A549 (cell line): ENCODE results near the gene SLIT3. TPM values are rescaled to one million over a fixed set of nuclear protein-coding genes. Genes with fewer than 3 reads are reported as not detected.
A peak's percentile ranks its signal among the peaks of the same experiment; 100 is the strongest.

Experiments
- ATAC-seq, 2 experiments: fragments of 200-7000 bp in 1 of 2; fragments of >200 bp in 1 of 2; cut with Nextera tagmentation in 1 of 2; cut with Tn5 transposase in 1 of 2; 3 replicates each; pipeline versions ENCODE4 v1.8.0 to v1.9.1; 2018 to 2020; ENCODE audit warnings: mild to moderate bottlenecking in 1 of 2, moderate library complexity in 1 of 2
- CTCF ChIA-PET: fragments of 300-600 bp; sonication (Branson Sonifier 250); formaldehyde crosslinking; extraction: SDS; loops from one replicate; lab custom pipeline; 2021; ENCODE audit warnings: antibody characterized with exemption, inconsistent platforms; lab: Yijun Ruan, JAX
- POLR2A ChIA-PET: fragments of 350-600 bp; formaldehyde crosslinking; extraction: SDS; loops from one replicate; lab custom pipeline; 2021; ENCODE audit warnings: antibody characterized with exemption, inconsistent platforms; lab: Yijun Ruan, JAX
- DNase-seq, 2 experiments: peaks; one replicate each; pipeline versions ENCODE4 v3.0.0 to v3.0.0-alpha.2; 2011 to 2016; ENCODE audit warnings: low read depth in 1 of 2, low spot score in 1 of 2
- FAIRE-seq: peaks from 2 replicates; lab custom pipeline; 2011; peaks lifted over from hg19 to GRCh38; lab: Jason Lieb, UNC
- H3K27ac ChIP-seq, 2 experiments: fragments of >200 bp; sonication (Bioruptor Twin); formaldehyde crosslinking; 3 replicates each; pipeline ENCODE4 v1.5.1; 2016 to 2017
- H3K4me1 ChIP-seq: fragments of >200 bp; sonication (Bioruptor Twin); formaldehyde crosslinking; 3 replicates; pipeline ENCODE4 v1.6.1; 2016
- H3K4me2 ChIP-seq: fragments of >200 bp; sonication (Bioruptor Twin); formaldehyde crosslinking; 3 replicates; pipeline ENCODE4 v1.6.1; 2016
- H3K4me3 ChIP-seq: fragments of >200 bp; sonication (Bioruptor Twin); formaldehyde crosslinking; 3 replicates; pipeline ENCODE4 v1.5.1; 2016
- H3K9me3 ChIP-seq: fragments of >200 bp; sonication (Bioruptor Twin); formaldehyde crosslinking; 3 replicates; pipeline ENCODE4 v1.6.1; 2016
- CBX2 ChIP-seq: fragments of 200-600 bp; sonication (generic); IDR thresholded peaks from 2 replicates; pipeline ENCODE4 v1.6.1; 2016; ENCODE audit warnings: low read depth, mild to moderate bottlenecking, borderline replicate concordance
- CEBPB ChIP-seq, 2 experiments: fragments of >200 bp in 1 of 2; sonication (Bioruptor Twin) in 1 of 2; formaldehyde crosslinking in 1 of 2; IDR thresholded peaks; 2 replicates each; pipeline ENCODE4 v1.6.1; 2012 to 2016
- CHD2 ChIP-seq: fragments of 150-350 bp; IDR thresholded peaks from 2 replicates; pipeline ENCODE4 v1.6.1; 2014; ENCODE audit warnings: low read length; ENCODE audit not compliant: partially characterized antibody
- CTCF ChIP-seq: fragments of >200 bp; sonication (Bioruptor Twin); formaldehyde crosslinking; IDR thresholded peaks from 3 replicates; pipeline ENCODE4 v1.5.1; 2016
- EHF ChIP-seq: fragments of 250-450 bp; sonication (Bioruptor Pico); IDR thresholded peaks from 2 replicates; pipeline ENCODE4 v1.5.0; 2020; ENCODE audit warnings: mild to moderate bottlenecking
- EP300 ChIP-seq, 2 experiments: fragments of >200 bp; sonication (Bioruptor Twin); formaldehyde crosslinking; IDR thresholded peaks; 2 replicates in 1 of 2; 3 replicates in 1 of 2; pipeline ENCODE4 v1.6.1; 2016 to 2017
- FOXS1 ChIP-seq: fragments of 250-450 bp; sonication (Bioruptor Pico); IDR thresholded peaks from 2 replicates; pipeline ENCODE4 v1.5.0; 2020; ENCODE audit warnings: mild to moderate bottlenecking, moderate library complexity
- GATA3 ChIP-seq: IDR thresholded peaks from 2 replicates; pipeline ENCODE4 v1.6.1; 2012; ENCODE audit warnings: borderline replicate concordance
- HDAC2 ChIP-seq: fragments of 200-600 bp; sonication (generic); IDR thresholded peaks from 2 replicates; pipeline ENCODE4 v1.6.1; 2016
- HES2 ChIP-seq: fragments of >200 bp; sonication (Bioruptor Twin); formaldehyde crosslinking; IDR thresholded peaks from 2 replicates; pipeline ENCODE4 v1.6.1; 2016
- HEYL ChIP-seq: fragments of 250-450 bp; sonication (Bioruptor Pico); IDR thresholded peaks from 2 replicates; pipeline ENCODE4 v1.8.0; 2021; ENCODE audit warnings: mild to moderate bottlenecking, moderate library complexity
- HOXA7 ChIP-seq: fragments of 250-450 bp; sonication (Bioruptor Pico); IDR thresholded peaks from 2 replicates; pipeline ENCODE4 v1.5.0; 2020; ENCODE audit warnings: mild to moderate bottlenecking, moderate library complexity
- HOXB5 ChIP-seq: fragments of 250-450 bp; sonication (Bioruptor Pico); IDR thresholded peaks from 2 replicates; pipeline ENCODE4 v1.5.0; 2020; ENCODE audit warnings: mild to moderate bottlenecking, moderate library complexity
- NFE2L2 ChIP-seq: fragments of 150-350 bp; conservative IDR thresholded peaks from 2 replicates; pipeline ENCODE4 v1.6.1; 2014; ENCODE audit warnings: low read length
- RARB ChIP-seq: fragments of 250-450 bp; sonication (Bioruptor Pico); IDR thresholded peaks from 2 replicates; pipeline ENCODE4 v1.8.0; 2021; ENCODE audit warnings: mild to moderate bottlenecking, moderate library complexity
- RFX5 ChIP-seq: fragments of 450-650 bp; IDR thresholded peaks from 2 replicates; pipeline ENCODE4 v1.7.1; 2014; ENCODE audit warnings: antibody characterized with exemption, mild to moderate bottlenecking, moderate library complexity
- RNF2 ChIP-seq: fragments of 200-600 bp; sonication (generic); IDR thresholded peaks from 2 replicates; pipeline ENCODE4 v1.6.1; 2016; ENCODE audit warnings: low read depth, mild to moderate bottlenecking, antibody characterized with exemption, moderate library complexity, borderline replicate concordance
- ZNF302 ChIP-seq: fragments of 250-450 bp; sonication (Bioruptor Pico); IDR thresholded peaks from 2 replicates; pipeline ENCODE4 v1.9.0; 2021; ENCODE audit warnings: inconsistent platforms, mild to moderate bottlenecking, moderate library complexity
- WGBS: methylation state at CpG from one replicate; pipeline ENCODE4 v1.1.6; 2017; ENCODE audit errors: missing lambda C conversion rate; 5-methylcytosine and 5-hydroxymethylcytosine counted together
- polyA plus RNA-seq, 4 experiments: library from polyadenylated mRNA; depleted of rRNA in 3 of 4; stranded (reverse); fragments of >200 nt; fragmentation: RNase III in 1 of 4; extraction: RNeasy Plus Mini Kit Qiagen cat#74134 plus additional on column Dnase treatment in 1 of 4; gene quantifications; 2 replicates in 3 of 4; 3 replicates in 1 of 4; pipeline ENCODE4 v1.2.3, GENCODE V29; 2011 to 2017
- TF ChIP-seq, protein P1 (sequence below): fragments of 200-600 bp; sonication (generic); IDR thresholded peaks from 2 replicates; pipeline ENCODE4 v1.6.1; 2016; ENCODE audit warnings: antibody characterized with exemption, mild to moderate bottlenecking, moderate library complexity
- TF ChIP-seq, protein P2 (sequence below): fragments of 250-450 bp; sonication (Bioruptor Pico); IDR thresholded peaks from 2 replicates; pipeline ENCODE4 v1.5.0; 2021; ENCODE audit warnings: mild to moderate bottlenecking, moderate library complexity, borderline replicate concordance

The SLIT3 gene
- polyA plus RNA-seq, 2 of the 4 experiments (the other 2 are of a cell fraction) = 12.7 to 22.9 TPM

GRCh38 chr5:168852329-168852728 is 448.6 kb downstream of the SLIT3 start:
- CTCF ChIA-PET = no interaction called here

DNA sequence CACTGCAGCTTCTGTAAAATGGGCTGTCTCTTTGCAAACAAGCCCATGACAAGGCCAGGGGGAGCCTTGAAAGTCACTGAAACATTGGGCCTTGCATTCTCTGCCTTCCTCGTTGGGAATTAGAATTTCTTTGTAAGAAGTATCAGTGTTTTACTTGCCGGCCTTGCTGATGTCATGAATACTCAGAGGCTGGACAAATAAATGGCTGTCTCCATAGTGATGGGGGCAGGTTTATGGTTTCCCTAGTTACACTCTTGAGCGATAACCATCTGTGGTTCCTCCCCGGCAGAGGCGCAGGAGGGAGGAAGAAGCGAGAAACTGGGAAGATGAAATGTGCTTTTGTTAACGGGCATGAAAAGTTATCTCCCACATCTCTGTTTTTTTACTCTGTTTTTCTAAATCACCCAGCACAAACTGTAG is 449.0 kb downstream of the SLIT3 start:
- Histone ChIP-seq H3K4me3 (no peak overlapping the region), H3K27ac (no peak overlapping the region), H3K9me3 (no peaks in the 10 kb centered on the region), H3K4me2 (no peak overlapping the region), H3K4me1 (no peaks in the 10 kb centered on the region)
- no peak for ATAC-seq
- FAIRE-seq = no peak
- TF ChIP-seq ZNF302 (CRISPR knock-in tag) (no peak), FOXS1 (CRISPR knock-in tag) (no peak), HOXA7 (CRISPR knock-in tag) (no peak), EP300 (IDR thresholded peaks at IDR 0.05) (no peak), NFE2L2 (no peak)
- DNase-seq = peak in 1 of 2 experiments; percentile 6
- POLR2A ChIA-PET = no interaction called here
- CTCF ChIA-PET = no interaction called here
- WGBS = 80% methylated on average over 7 of the region's 7 CpGs

More at GRCh38 chr5:168852329-168852728, 448.6 kb downstream of the SLIT3 start:
- ATAC-seq = no peak
- TF ChIP-seq CEBPB (IDR thresholded peaks at IDR 0.05) (no peak), RNF2 (no peak), CBX2 (no peak), HDAC2 (no peak), HOXB5 (CRISPR knock-in tag) (no peak), HOXA7 (CRISPR knock-in tag) (no peak), HES2 (no peak), HEYL (CRISPR knock-in tag) (no peak), NFE2L2 (no peak), CTCF (no peak), EHF (CRISPR knock-in tag) (no peak), EP300 (IDR thresholded peaks at IDR 0.05) (no peak), GATA3 (no peak), CHD2 (no peak), RARB (CRISPR knock-in tag) (no peak), RFX5 (no peak)
- TF ChIP-seq, protein P1, sequence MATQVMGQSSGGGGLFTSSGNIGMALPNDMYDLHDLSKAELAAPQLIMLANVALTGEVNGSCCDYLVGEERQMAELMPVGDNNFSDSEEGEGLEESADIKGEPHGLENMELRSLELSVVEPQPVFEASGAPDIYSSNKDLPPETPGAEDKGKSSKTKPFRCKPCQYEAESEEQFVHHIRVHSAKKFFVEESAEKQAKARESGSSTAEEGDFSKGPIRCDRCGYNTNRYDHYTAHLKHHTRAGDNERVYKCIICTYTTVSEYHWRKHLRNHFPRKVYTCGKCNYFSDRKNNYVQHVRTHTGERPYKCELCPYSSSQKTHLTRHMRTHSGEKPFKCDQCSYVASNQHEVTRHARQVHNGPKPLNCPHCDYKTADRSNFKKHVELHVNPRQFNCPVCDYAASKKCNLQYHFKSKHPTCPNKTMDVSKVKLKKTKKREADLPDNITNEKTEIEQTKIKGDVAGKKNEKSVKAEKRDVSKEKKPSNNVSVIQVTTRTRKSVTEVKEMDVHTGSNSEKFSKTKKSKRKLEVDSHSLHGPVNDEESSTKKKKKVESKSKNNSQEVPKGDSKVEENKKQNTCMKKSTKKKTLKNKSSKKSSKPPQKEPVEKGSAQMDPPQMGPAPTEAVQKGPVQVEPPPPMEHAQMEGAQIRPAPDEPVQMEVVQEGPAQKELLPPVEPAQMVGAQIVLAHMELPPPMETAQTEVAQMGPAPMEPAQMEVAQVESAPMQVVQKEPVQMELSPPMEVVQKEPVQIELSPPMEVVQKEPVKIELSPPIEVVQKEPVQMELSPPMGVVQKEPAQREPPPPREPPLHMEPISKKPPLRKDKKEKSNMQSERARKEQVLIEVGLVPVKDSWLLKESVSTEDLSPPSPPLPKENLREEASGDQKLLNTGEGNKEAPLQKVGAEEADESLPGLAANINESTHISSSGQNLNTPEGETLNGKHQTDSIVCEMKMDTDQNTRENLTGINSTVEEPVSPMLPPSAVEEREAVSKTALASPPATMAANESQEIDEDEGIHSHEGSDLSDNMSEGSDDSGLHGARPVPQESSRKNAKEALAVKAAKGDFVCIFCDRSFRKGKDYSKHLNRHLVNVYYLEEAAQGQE = no peak
- TF ChIP-seq, protein P2, sequence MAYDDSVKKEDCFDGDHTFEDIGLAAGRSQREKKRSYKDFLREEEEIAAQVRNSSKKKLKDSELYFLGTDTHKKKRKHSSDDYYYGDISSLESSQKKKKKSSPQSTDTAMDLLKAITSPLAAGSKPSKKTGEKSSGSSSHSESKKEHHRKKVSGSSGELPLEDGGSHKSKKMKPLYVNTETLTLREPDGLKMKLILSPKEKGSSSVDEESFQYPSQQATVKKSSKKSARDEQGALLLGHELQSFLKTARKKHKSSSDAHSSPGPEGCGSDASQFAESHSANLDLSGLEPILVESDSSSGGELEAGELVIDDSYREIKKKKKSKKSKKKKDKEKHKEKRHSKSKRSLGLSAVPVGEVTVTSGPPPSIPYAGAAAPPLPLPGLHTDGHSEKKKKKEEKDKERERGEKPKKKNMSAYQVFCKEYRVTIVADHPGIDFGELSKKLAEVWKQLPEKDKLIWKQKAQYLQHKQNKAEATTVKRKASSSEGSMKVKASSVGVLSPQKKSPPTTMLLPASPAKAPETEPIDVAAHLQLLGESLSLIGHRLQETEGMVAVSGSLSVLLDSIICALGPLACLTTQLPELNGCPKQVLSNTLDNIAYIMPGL = no peak
- H3K4me1 ChIP-seq = no peaks in the 10 kb centered on the region
- no peak overlapping the region for H3K27ac ChIP-seq
- 75% methylated on average over 4 of the region's 4 CpGs for WGBS
- H3K4me2 ChIP-seq = no peak overlapping the region
- no peak overlapping the region for H3K4me3 ChIP-seq
- no peak for DNase-seq
- POLR2A ChIA-PET = no interaction called here
- no peaks in the 10 kb centered on the region for H3K9me3 ChIP-seq
- no peak for FAIRE-seq
